WTC11 (cell line): ENCODE measurements around the gene SLC25A20. TPM values are rescaled to one million over a fixed set of nuclear protein-coding genes. Genes with fewer than 3 reads are reported as not detected.

Experiments
- ATAC-seq: fragments of 200-7000 bp; cut with Tn5 transposase; 2 replicates; pipeline ENCODE4 v1.10.0; 2021; ENCODE audit warnings: mild to moderate bottlenecking, moderate library complexity
- CTCF ChIA-PET: fragments of 300-600 bp; sonication (Branson Sonifier 250); formaldehyde crosslinking; loops from one replicate; lab custom pipeline; 2021; ENCODE audit warnings: antibody characterized with exemption; lab: Charles Lee
- POLR2A ChIA-PET: fragments of 350-600 bp; sonication (Branson Sonifier 250); formaldehyde crosslinking; loops from one replicate; lab custom pipeline; 2021; ENCODE audit warnings: antibody characterized with exemption; lab: Charles Lee
- DNase-seq: peaks from one replicate; pipeline ENCODE4 v3.0.0; 2021; ENCODE audit warnings: low spot score
- H3K27ac Mint-ChIP-seq: 2 replicates; pipeline ENCODE4 v1.8.0; 2021; ENCODE audit warnings: mixed read lengths
- H3K27me3 Mint-ChIP-seq: 2 replicates; pipeline ENCODE4 v1.8.0; 2021; ENCODE audit warnings: low read depth, mild to moderate bottlenecking, moderate library complexity, mixed read lengths
- H3K36me3 Mint-ChIP-seq: 2 replicates; pipeline ENCODE4 v1.8.0; 2021; ENCODE audit warnings: mixed read lengths
- H3K4me1 Mint-ChIP-seq: 2 replicates; pipeline ENCODE4 v1.8.0; 2022; ENCODE audit warnings: mixed read lengths
- H3K4me3 Mint-ChIP-seq: 2 replicates; pipeline ENCODE4 v1.8.0; 2021; ENCODE audit warnings: mild to moderate bottlenecking, moderate library complexity, mixed read lengths
- H3K9me3 Mint-ChIP-seq: 2 replicates; pipeline ENCODE4 v1.8.0; 2021; ENCODE audit warnings: mixed read lengths
- AR ChIP-seq: fragments of 250-450 bp; sonication (Bioruptor Pico); IDR thresholded peaks from 2 replicates; pipeline ENCODE4 v1.9.0; 2021; ENCODE audit warnings: mild to moderate bottlenecking
- CREB1 ChIP-seq: sonication (generic); formaldehyde crosslinking; IDR thresholded peaks from 2 replicates; pipeline ENCODE4 v1.8.0; 2023; ENCODE audit warnings: mild to moderate bottlenecking, missing genetic modification reagents
- CREM ChIP-seq: sonication (generic); formaldehyde crosslinking; IDR thresholded peaks from 2 replicates; pipeline ENCODE4 v1.8.1; 2022; ENCODE audit warnings: mild to moderate bottlenecking, missing genetic modification reagents, moderate library complexity
- CTCF ChIP-seq: fragments of 200-600 bp; IDR thresholded peaks from 2 replicates; pipeline ENCODE4 v1.8.0; 2022; ENCODE audit warnings: antibody characterized with exemption
- FOXK1 ChIP-seq: sonication (generic); formaldehyde crosslinking; IDR thresholded peaks from 2 replicates; pipeline ENCODE4 v1.8.0; 2022; ENCODE audit warnings: mild to moderate bottlenecking, moderate library complexity, missing genetic modification reagents
- GABPB1 ChIP-seq: sonication (generic); formaldehyde crosslinking; IDR thresholded peaks from 2 replicates; pipeline ENCODE4 v1.8.1; 2023; ENCODE audit warnings: mild to moderate bottlenecking, missing genetic modification reagents
- HMGA2 ChIP-seq: fragments of 250-450 bp; sonication (Bioruptor Pico); IDR thresholded peaks from 2 replicates; pipeline ENCODE4 v1.4.0; 2021; ENCODE audit warnings: mild to moderate bottlenecking, moderate library complexity
- IRF2 ChIP-seq: sonication (generic); formaldehyde crosslinking; IDR thresholded peaks from 2 replicates; pipeline ENCODE4 v1.8.0; 2022; ENCODE audit warnings: low read depth, missing genetic modification reagents, borderline replicate concordance
- KAT7 ChIP-seq: sonication (generic); formaldehyde crosslinking; IDR thresholded peaks from 2 replicates; pipeline ENCODE4 v1.8.1; 2023; ENCODE audit warnings: missing genetic modification reagents, mild to moderate bottlenecking, borderline replicate concordance
- MYBL2 ChIP-seq: sonication (generic); formaldehyde crosslinking; IDR thresholded peaks from 2 replicates; pipeline ENCODE4 v1.8.1; 2023; ENCODE audit warnings: mild to moderate bottlenecking, moderate library complexity, missing genetic modification reagents
- PREB ChIP-seq: sonication (generic); formaldehyde crosslinking; IDR thresholded peaks from 2 replicates; pipeline ENCODE4 v1.8.1; 2022; ENCODE audit warnings: mild to moderate bottlenecking, missing genetic modification reagents, moderate library complexity, borderline replicate concordance
- RELA ChIP-seq: sonication (generic); formaldehyde crosslinking; IDR thresholded peaks from 2 replicates; pipeline ENCODE4 v1.8.1; 2022; ENCODE audit warnings: missing genetic modification reagents, mild to moderate bottlenecking, borderline replicate concordance
- SMAD3 ChIP-seq: sonication (generic); formaldehyde crosslinking; IDR thresholded peaks from 2 replicates; pipeline ENCODE4 v1.8.0; 2022; ENCODE audit warnings: missing genetic modification reagents, mild to moderate bottlenecking, borderline replicate concordance
- SOX15 ChIP-seq: fragments of 250-450 bp; sonication (Bioruptor Pico); IDR thresholded peaks from 2 replicates; pipeline ENCODE4 v1.9.0; 2021; ENCODE audit warnings: mild to moderate bottlenecking
- TP53 ChIP-seq: sonication (generic); formaldehyde crosslinking; IDR thresholded peaks from 2 replicates; pipeline ENCODE4 v1.8.1; 2023; ENCODE audit warnings: mild to moderate bottlenecking, missing genetic modification reagents
- USF2 ChIP-seq: sonication (generic); formaldehyde crosslinking; IDR thresholded peaks from 2 replicates; pipeline ENCODE4 v1.8.1; 2023; ENCODE audit warnings: mild to moderate bottlenecking, missing genetic modification reagents, moderate library complexity
- ZBTB21 ChIP-seq: sonication (generic); formaldehyde crosslinking; IDR thresholded peaks from 2 replicates; pipeline ENCODE4 v1.8.1; 2023; ENCODE audit warnings: mild to moderate bottlenecking, missing genetic modification reagents, borderline replicate concordance
- ZNF396 ChIP-seq: fragments of 250-450 bp; sonication (Bioruptor Pico); IDR thresholded peaks from 2 replicates; pipeline ENCODE4 v1.8.0; 2021; ENCODE audit warnings: mild to moderate bottlenecking, moderate library complexity, borderline replicate concordance
- ZNF423 ChIP-seq: fragments of 250-450 bp; sonication (Bioruptor Pico); IDR thresholded peaks from 2 replicates; pipeline ENCODE4 v2.1.2; 2022; ENCODE audit warnings: mild to moderate bottlenecking, moderate library complexity
- ZSCAN18 ChIP-seq: fragments of 250-450 bp; sonication (Bioruptor Pico); IDR thresholded peaks from 2 replicates; pipeline ENCODE4 v2.1.2; 2022; ENCODE audit warnings: mild to moderate bottlenecking, moderate library complexity
- total RNA-seq: library from RNA; stranded (reverse); gene quantifications from 3 replicates; pipeline ENCODE4 v1.2.3, GENCODE V29; 2021
- TF ChIP-seq, protein P1 (sequence below): fragments of 250-450 bp; sonication (Bioruptor Pico); conservative IDR thresholded peaks from 2 replicates; pipeline ENCODE4 v1.9.0; 2021; ENCODE audit warnings: mild to moderate bottlenecking
- TF ChIP-seq, protein P2 (sequence below): sonication (generic); formaldehyde crosslinking; IDR thresholded peaks from 2 replicates; pipeline ENCODE4 v1.8.1; 2023; ENCODE audit warnings: mild to moderate bottlenecking, moderate library complexity, missing genetic modification reagents
- TF ChIP-seq, protein P3 (sequence below): fragments of 250-450 bp; sonication (Bioruptor Pico); IDR thresholded peaks from 2 replicates; pipeline ENCODE4 v1.9.0; 2021; ENCODE audit warnings: mild to moderate bottlenecking
- TF ChIP-seq, protein P4 (sequence below): sonication (generic); formaldehyde crosslinking; IDR thresholded peaks from 2 replicates; pipeline ENCODE4 v1.8.0; 2022; ENCODE audit warnings: mild to moderate bottlenecking, missing genetic modification reagents

The SLC25A20 gene
- total RNA-seq, 1 experiment from 2014 or later, result 4.9 TPM

GRCh38 chr3:48879307-48879993 is 19.2 kb downstream of the SLC25A20 start (continued):
- TF ChIP-seq, protein P1, sequence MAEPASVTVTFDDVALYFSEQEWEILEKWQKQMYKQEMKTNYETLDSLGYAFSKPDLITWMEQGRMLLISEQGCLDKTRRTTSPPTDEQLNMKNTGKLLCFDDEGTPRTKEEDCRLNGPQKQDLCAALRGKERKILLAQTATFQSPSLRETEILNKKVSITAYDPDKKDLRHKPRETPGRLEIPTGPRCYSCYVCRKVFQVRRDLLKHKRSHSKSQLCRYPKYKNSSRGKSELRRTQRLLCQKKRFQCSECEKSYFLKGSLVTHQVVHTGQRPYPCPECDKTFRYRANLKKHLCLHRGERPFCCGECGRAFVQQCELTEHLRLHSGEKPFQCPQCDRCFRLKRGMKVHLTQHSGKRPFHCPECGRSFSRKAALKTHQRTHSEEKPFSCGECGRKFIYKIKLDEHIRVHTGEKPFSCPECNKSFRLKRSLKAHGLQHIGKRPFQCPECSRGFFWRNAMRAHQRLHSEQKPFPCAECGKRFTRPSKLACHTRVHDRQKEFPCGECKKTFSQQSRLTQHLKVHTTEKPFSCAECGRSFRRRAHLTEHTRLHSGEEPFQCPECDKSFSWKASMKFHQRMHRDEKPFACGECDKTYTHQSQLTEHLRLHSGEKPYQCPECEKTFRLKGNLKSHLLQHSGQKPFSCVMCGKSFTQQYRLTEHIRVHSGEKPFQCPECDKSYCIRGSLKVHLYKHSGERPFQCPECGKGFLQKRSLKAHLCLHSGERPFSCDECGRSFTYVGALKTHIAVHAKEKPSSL (CRISPR knock-in tag), result no peak
- TF ChIP-seq TP53 (CRISPR knock-in tag) (no peak), USF2 (CRISPR knock-in tag) (no peak), PREB (CRISPR knock-in tag) (no peak), GABPB1 (CRISPR knock-in tag) (no peak), ZSCAN18 (CRISPR knock-in tag) (no peak), IRF2 (CRISPR knock-in tag) (no peak), FOXK1 (CRISPR knock-in tag) (no peak)

DNA sequence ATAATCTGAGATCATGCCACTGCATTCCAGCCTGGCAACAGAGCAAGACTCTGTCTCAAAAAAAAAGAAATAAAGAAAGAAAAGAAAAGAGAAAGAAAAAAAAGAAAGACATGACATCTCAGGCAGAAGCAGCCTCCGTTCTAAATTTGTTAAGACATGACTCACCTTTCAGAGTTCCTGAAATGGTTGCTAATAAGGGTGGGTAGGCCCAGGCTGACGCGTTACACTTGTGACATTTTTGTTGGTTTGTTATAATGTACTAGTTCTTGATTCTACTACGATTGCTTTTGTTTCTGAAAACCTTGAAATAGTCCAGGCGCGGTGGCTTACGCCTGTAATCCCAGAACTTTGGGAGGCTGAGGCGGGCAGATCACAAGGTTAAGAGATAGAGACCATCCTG is 21.0 kb downstream of the SLC25A20 start:
- H3K9me3 Mint-ChIP-seq, result no peaks in the 10 kb centered on the region
- no peak overlapping the region for H3K4me3 Mint-ChIP-seq
- DNase-seq (no peak), ATAC-seq (no peak)
- H3K27ac Mint-ChIP-seq, result no peak overlapping the region
- H3K36me3 Mint-ChIP-seq, result no peaks in the 10 kb centered on the region
- H3K27me3 Mint-ChIP-seq, result no peaks in the 10 kb centered on the region
- ChIA-PET CTCF (no interaction called here), POLR2A (no interaction called here)
- no peaks in the 10 kb centered on the region for H3K4me1 Mint-ChIP-seq
- no peak for TF ChIP-seq KAT7 (CRISPR knock-in tag)
- TF ChIP-seq CTCF, result no peak
- TF ChIP-seq SMAD3 (CRISPR knock-in tag), result no peak
- TF ChIP-seq MYBL2, result no peak
- TF ChIP-seq RELA (CRISPR knock-in tag), result no peak
- no peak for TF ChIP-seq CREB1 (CRISPR knock-in tag)
- no peak for TF ChIP-seq ZNF423 (CRISPR knock-in tag)
- TF ChIP-seq ZBTB21 (CRISPR knock-in tag), result no peak
- TF ChIP-seq, protein P2, sequence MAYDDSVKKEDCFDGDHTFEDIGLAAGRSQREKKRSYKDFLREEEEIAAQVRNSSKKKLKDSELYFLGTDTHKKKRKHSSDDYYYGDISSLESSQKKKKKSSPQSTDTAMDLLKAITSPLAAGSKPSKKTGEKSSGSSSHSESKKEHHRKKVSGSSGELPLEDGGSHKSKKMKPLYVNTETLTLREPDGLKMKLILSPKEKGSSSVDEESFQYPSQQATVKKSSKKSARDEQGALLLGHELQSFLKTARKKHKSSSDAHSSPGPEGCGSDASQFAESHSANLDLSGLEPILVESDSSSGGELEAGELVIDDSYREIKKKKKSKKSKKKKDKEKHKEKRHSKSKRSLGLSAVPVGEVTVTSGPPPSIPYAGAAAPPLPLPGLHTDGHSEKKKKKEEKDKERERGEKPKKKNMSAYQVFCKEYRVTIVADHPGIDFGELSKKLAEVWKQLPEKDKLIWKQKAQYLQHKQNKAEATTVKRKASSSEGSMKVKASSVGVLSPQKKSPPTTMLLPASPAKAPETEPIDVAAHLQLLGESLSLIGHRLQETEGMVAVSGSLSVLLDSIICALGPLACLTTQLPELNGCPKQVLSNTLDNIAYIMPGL (CRISPR knock-in tag), result no peak
- no peak for TF ChIP-seq CREM (CRISPR knock-in tag)
- TF ChIP-seq AR (CRISPR knock-in tag), result no peak
- TF ChIP-seq ZNF396, result no peak
- TF ChIP-seq SOX15, result no peak
- TF ChIP-seq, protein P3, sequence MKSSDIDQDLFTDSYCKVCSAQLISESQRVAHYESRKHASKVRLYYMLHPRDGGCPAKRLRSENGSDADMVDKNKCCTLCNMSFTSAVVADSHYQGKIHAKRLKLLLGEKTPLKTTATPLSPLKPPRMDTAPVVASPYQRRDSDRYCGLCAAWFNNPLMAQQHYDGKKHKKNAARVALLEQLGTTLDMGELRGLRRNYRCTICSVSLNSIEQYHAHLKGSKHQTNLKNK, result no peak
- no peak for TF ChIP-seq HMGA2 (CRISPR knock-in tag)
- TF ChIP-seq, protein P4, sequence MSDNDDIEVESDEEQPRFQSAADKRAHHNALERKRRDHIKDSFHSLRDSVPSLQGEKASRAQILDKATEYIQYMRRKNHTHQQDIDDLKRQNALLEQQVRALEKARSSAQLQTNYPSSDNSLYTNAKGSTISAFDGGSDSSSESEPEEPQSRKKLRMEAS (CRISPR knock-in tag), result no peak
